ENCODE data around the gene ZSWIM6.

The ZSWIM6 gene

DNA sequence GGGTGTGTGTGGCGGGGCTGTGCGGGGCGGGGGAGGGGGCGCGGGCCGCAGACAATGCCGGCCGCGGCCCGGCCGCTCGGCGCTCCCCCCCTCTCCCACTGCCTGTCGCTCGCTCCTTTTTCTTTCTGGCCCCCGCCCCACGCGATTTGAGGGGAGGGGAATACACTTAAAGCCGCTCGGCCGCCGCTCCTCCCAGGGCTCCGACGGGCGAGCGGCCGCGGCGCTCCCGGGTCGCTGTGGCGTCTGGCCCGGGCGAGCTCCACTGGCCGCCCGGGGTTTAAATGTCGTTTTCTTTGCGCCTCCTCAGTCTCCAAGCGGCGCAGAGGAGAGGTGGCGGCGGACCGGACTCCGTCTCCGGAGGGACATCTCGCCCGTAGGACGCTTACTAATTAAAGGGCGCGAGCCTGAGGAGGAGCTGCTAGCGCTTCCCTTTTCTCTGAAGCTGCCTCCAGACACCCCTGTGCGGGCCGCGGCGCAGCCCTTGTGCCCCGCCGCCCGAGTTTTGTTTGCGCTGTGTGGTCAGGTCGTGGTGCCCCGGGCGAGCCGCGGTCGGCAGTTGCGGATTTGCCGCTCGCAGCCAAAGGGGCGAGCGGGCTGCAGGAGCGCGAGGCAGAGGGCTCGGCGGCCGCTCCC lies 1.4 kb downstream of the ZSWIM6 start:
- DNase-seq = no peak

DNA sequence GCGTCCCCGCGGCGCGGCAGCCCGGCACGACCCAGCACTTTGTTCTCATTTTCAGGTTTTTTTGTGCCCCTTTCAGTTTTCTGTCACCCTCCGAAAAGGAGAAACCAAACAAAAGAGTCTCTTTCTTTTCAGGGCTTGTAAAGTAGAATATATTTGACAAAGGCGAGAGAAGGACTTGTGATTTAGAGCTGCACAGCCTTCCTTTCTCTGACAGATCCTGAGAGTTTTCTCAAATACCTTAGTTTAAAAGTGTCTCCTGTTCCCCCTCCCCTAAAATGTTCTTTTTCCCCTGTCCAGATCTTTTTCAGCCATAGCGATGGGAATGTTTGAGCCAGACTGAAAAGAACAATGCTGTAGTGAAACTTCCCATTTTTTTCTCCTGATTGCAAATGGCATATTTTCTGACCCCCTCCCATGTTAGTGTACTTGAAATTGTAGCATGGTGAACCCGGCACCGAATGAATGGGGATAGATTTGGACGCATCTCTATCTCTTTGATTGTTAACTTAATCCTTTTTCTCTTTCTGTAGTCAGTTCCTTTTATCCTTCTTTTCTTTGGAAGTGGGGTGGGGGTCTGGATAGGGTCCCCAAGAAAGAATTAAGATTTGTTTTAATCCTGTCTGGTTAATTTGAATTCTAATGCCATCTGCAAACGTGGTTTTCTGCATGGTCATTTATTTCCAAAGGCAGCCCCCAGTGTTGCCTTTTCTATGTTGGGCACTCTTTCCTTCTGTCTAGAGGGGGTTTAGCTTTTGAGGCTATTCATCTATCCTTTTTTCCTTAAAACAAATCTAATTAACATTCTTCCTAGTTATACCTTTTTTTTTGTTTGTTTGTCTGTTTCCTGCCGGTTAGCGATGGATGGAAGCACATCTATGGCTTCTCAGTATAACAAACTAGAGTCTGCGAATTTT lies 2.2 kb downstream of the ZSWIM6 start:
- DNase-seq = no peak

DNA sequence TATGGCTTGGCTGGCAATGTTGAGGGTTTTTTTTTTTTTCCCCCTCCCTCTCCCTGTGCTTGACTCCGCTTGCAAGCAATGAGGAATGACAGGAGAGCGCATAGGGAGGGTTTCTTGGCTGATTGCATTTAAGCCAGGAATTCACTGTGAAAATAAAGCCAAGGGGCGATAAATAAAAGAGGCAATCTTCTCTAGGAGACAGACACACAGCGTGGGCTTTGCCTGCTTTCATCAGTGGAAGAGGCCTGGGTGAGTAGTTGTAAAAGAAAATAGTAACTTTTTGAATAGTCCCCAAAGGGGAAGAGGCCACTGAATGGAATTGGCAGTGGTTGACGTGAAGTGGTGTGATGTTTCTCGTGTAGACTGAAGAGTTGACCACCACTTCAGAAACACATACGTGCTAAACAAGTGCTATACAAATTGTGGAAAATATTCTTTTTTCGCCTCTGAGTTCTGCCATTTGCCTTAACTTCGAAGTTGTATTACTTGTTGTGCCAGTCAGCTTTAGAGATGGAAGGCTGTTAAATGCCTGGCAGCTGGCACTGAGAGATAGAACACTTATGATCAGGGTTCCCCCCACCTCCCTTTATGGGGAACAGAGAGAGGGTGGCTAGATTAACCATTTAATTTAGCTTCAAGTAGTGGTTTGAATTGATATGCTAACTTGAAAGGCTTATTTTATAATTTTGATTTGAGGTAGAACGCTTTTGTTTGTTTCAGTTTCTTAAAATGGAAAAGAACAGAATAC lies 3.0 kb downstream of the ZSWIM6 start:
- DNase-seq = no peak

DNA sequence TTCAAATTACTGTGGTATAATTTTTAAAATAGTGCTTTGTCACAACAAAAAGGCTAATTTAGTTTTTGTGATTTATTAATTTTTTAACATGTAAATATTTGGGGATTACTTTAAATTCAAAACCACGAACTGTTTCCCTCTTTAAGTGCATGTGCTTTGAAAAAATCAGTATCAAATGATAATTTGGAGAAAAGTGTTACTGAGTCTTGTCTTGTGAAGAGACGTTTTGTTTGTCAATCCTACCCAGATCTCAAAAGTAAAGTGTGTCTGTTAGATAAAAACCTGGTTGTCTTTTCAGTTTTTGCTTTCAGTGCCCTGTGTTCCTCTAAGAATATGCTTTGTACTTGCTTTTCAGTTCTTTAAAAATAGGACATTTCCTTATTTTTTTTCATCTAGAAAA lies 7.7 kb downstream of the ZSWIM6 start:
- no peak for DNase-seq

DNA sequence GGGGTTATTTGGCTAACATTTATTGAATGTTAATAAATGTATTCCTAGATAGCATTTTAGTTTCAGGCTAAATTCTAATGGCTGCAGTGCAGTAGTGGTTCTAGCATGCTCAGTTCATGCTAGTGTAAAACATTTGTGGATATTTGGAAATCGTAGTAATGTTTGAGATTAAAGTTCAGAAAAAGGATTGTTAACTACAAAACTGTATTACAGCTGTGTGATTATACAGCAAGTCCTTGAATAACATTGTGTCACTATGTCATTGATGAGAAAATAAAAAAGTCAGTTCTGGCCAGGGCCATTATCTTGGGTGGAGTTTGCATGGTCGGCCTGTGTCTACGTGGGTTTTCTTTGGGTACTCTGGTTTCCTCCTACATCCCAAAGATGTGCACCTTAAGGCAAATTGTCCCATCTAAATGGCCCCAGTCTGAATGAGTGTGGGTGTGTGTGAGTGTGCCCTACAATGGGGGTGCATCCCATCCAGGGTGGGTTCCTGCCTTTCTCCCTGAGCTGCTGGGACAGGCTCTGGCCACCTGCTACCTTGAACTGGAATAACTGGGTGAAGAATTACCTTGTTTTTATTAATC lies 8.8 kb downstream of the ZSWIM6 start:
- DNase-seq = no peak

DNA sequence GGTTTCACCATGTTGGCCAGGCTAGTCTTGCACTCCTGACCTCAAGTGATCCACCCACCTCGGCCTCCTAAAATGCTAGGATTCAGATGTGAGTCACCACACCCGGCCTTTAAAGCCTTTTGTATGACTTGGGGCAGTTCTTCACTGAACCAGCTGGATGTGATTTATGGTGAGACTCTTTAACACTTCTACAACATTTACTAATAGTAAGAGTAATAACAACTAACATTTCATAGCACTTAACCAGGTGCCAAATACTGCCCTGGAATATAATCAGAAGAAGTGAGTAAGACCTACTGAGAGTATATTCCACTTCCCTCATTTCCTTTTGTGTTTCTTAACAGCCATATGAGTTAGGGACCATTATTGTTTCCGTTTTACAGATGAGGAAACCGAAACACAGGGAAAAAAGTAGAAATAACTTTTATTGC lies 10.0 kb downstream of the ZSWIM6 start:
- no peak for DNase-seq

DNA sequence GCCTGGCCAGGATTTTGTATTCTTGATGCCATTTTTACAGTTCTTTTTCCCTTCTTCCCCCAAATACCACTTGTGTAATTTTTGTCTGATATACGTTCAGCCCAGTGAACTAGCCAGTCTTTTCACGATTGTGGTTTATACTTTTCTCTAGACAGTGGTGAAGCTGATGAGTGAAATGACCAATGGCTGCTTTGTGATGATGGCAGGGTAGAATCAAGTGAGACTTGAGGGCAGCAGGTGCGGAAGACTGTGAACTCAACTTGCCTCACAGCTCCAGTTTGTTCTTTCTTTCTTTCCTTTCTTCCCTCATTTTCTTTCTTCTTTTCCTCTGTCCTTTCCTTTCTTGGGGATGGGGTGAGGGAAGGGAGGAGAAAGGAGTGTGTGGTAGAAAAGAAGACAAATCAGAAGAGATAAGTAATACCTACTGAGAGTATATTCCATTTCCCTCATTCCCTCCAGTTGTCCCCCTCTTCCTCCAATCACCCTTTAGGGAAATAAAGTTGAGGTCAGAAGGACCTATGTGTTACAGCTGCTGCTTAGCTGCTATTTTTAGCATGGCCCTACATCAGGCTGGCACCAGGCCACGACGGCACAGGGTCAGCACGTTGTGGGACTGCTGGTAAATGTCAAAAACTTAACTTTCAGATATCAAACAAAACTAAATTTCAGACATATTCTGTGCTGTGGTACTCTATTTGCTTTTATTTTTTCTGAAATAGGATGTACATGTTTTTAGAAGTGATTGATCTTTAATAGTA lies 12.3 kb downstream of the ZSWIM6 start:
- DNase-seq = no peak

DNA sequence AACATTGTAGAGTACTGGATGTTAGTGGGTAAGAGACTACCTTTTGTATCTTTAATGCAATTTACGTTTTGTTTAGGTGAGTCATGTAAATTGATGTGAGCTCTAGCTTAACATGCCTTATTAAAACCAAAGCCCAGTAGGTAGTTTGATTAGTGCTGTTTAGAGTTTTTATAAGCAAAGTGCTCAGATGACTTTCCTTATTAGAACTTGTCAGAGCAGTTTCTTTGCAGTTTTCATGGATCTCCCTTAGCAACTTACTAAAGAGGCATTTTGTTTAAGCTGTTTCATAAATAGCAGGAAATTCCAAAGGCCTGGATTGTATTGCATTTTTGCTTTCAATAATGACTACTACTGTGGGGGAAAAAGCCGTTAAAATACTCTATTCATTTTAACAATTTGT lies 14.5 kb downstream of the ZSWIM6 start:
- no peak for DNase-seq

DNA sequence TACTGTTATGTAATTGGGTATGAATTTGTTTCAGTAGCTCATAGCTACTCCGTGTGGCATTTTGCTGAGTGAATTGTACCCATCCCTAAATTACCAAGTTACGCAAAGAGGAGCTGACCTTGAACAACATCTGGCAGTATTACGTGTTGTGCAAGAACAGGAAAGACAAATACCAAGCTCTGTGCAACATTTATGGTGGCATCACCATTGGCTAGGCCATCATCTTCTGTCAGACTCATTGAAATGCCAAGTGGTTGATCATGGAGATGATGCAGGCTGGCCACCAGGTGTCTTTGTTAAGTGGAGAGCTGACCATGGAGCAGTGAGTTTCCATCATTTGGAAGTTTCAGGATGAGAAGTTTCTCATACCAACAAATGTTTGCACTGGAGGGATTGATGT lies 15.0 kb downstream of the ZSWIM6 start:
- no peak for DNase-seq

DNA sequence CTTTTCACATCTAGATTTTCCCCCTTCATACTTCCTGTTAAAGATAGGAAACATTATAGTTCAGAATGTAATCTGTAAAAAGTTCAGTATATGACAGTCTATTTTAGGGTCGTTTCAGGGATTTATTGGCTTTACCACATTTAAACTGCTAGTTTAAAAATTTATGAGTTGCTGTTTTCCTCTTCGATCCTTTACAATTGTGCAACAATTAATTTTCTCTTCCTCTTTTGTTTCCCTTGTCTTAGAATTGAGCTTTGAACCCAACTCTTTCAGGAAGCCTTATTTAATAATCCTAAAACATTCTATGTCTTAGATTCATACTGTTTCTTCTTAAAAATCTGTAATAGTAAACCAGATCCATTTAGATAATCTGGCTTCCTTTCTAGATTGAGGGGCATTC lies 16.4 kb downstream of the ZSWIM6 start:
- no peak for DNase-seq

DNA sequence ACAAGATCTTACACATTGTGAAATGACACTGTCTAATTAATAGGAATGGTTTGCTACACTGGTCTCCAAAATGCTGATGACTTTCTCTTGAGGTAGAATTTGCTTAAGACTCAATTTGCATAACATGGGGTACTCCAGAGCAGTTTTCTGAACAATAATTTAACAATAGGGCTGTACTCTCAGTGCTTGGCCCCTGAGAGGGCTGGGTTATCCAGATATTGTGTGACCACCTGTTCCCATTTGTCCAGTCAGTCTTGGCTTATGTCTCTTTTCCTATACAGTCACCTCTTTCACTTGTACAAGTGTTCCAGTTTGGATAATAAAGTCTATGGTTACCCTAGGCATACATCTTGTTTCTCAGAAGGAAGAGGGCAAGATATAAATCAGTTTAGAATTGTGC lies 17.9 kb downstream of the ZSWIM6 start:
- DNase-seq = no peak

DNA sequence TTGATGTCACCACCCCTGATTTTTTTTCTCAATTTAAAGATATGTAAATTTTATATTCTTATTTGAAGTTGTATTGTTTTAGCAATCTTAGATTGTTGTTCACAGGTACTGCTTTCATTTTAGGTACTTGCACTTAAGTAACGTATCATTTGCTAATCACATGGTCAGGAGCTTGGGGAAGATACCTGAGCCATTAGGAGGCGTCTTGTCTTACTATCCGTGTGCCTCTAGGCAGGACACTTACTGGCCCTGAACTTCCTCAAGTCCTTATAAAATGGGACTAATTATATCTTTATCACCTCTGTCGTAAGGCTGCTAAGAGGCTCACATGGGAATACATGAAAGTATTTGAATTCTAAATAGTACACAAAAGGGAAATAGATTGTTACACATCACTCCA lies 18.5 kb downstream of the ZSWIM6 start:
- no peak for DNase-seq

DNA sequence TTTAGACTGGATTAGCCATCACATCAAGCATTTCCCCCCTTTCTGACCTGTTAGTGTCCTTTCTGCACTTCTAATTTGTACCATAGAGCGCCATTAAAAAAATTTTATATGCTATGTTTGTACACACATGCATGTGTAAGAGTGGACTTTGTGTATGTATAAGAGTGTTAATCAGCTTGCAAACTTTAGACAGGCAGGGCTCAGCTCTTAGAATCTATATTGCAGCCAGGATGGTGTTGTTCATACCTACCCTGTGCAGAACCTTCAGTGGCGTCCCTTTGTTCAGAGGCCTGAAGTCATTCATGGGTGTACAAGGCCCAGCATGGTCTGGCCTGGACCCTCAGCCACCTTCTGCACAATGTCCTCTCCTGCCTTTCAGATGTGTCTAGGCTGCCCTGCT lies 19.7 kb downstream of the ZSWIM6 start:
- no peak for DNase-seq

DNA sequence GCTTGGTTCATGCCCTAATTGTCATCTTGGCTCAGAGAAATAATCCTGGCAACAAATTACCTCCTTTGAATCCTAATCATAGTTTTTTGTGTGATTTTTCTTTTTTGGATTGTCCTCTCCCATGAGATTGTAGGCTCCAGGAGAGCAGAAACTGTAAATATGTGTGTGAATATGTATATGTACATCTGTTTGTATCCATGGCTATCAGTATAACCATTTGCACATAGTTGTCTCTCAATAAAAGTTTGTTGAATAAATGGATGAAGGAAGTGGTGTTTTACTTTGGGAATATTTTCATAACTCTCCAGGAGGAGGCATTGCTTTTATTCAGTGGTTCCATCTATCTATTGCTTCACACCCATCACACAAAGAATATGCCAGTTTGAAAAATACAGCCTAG lies 20.1 kb downstream of the ZSWIM6 start:
- DNase-seq = no peak

DNA sequence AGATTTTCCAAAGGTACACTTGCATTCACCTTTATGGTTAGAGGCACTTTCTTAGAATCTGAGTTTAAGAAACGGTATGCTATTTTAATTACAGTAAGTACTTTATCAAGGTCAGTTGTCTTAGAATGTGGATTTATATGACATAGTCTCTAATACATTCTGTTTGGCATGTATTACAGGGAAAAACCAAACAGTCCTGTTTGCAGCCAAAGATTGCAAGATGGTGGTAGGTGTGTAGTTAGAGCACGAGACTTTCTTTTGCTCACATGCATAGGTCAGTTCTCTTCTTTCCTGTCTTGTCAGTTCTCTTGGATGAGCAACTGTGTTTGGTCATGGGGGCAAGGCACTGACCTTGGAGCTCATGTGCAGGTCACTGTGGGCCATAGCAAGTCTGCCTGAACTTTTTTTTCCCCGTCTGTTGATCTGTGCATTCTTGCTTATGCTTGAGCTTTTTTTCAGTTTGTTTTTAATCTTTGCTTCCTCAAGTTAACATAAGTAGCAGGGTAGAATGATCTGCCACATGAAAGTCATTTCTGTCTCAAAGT lies 20.6 kb downstream of the ZSWIM6 start:
- no peak for DNase-seq

DNA sequence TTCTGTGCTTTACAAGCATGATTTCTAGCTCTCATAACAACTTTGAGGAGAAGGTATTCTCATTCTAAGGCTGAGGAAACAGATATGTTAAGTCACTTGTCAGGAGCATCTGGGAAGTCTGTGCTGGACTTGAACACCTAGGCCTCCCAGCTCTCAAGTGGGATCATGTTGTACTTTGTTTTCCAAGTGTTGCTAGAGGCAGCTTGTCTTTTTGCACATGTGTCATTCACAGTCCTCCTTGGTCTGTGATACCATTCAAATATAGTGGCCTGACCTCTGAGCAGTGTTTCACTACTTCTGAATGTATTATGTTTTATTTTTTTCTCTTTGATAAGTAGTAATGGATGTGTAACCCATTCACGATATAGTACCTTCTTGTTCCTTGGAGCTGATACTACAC lies 21.2 kb downstream of the ZSWIM6 start:
- DNase-seq = no peak

DNA sequence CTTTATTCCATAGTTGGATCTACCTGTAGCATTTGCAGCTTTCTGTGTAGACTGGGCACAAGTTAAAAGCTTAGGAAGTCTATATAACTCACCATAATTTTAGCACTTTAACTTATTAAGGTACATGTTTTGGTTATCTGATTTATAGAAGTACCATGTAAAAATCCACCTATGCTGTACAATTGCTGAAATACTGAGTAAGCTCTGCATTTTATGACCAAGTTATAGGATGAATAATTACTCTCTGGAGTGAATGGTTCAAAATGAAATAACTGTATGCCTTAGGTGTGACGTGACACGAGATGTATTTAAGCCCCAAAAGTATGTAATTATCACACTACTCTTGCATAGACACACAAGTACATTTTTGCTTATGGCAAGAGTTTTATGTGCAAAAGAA lies 22.1 kb downstream of the ZSWIM6 start:
- no peak for DNase-seq

DNA sequence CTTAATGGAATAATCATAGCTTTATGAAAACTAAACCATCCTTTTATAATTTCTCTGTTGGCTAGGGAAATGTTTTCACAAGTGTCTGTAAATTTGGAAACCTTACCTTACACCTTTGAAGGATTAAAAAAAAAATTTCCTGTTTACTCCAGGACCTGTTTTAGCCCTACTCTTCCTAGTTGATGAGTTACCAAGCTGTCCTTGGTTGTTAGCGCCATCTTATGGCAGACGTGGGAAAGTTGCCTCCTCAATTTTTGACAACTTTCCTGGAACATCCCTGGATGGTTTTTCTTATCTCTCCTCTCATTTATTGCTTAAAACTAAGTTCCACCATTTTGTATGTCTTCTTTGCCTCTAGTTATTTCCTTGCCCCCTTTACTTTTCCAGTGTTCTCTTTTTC lies 25.7 kb downstream of the ZSWIM6 start:
- no peak for DNase-seq

DNA sequence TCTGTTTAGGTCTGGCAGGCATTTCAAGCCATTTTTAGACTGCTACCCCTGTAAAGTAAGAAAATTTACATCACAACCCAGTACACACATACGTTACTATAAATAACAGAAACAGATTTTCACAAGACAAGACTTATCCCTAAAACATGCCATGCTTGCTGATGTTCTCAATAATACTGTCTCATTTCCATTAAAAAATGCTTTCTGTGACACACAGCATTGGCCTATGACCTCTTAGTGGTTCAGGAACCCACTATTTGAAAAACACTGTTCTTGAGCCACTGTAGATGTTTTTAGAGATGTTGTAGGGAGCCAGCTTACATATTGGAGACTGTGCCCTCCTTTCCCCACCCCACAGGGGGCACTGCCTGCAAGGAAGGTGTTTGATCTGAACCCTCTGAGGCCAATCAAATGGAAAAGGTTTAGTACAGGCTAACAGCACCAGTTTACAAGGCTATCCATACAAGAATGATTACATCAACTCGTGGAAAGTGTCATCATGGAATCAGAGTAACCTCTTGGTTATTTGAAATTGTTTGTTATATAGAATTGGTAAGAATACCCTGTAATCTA lies 30.8 kb downstream of the ZSWIM6 start:
- DNase-seq = no peak

DNA sequence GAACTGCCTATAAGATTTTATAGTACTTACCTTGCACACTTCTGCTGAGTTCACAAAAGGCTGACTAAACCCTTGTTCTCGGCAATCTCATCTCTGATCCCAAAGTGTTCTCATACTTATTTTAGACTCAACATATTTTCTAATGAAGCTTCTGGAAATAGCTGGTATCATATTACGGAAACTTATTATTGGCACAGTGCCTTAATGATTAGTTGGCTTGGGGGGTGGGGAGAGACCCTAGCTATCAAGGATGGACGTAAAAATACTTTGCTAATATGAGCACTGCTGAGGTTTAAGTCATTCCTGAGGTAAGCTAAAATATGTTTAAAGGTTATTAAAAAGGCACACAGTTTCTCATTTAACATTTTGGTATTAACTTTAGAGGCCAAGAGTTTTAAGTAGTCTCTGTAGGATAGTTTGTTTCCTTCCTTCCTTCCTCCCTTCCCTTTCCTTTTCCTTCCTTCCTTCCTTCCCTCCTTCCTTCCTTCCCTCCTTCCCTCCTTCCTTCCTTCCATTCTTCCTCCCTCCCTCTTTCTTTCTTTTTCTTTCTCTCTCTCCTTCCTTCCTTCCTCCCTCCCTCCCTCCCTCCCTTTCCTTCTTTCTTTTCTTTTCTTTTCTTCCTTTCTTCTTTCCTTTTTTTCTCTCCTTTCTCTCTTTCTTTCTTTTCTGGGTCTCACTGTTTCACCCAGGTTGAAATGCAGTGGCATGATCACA lies 31.5 kb downstream of the ZSWIM6 start:
- no peak for DNase-seq
